Measurements from ENCODE around the gene HTR6.

HTR6 gene

DNA sequence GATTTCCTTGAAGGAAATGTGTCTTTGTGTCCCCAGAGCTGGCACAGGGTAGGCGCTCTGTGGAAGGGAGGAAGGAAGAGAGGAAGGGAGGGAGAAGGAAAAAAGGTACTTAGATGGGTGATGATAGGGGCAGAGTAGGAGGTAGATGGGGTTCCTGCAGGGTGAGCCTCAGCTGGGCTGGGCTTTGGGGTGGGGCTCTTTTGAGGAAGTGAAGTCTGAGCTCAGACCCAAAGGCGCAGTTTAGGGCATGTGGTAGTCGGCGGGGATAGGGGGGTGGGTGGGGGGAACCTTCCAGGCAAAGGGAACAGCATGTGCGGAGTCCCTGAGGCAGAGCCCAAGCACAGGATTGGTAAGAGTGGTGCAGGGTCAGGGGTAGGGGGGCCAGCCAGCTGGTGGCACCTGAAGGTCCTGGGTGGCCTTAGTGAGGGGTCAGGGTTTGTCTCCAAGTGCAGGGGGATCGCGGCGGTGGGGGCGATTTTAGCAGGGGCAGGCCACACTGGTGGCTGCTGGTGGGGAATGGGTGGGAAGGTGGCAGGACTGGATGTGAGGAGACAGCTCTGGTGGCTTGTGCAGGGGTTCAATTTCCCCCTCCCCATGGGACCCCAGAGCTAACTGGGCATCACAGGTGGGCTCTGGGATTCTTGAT, 8.4 kb upstream of the HTR6 start:
- Histone ChIP-seq H4K20me1 (no peaks in the 10 kb centered on the region), H3K4me2 (no peak overlapping the region), H3K27ac (no peak overlapping the region), H3K36me3 (no peaks in the 10 kb centered on the region), H3K9me3 (no peaks in the 10 kb centered on the region), H3K4me3 (no peak overlapping the region), H3K9ac (no peak overlapping the region), H3K4me1 (peaks cover 15% of the 10 kb centered on the region), H3K27me3 (no peaks in the 10 kb centered on the region)
- no peak for TF ChIP-seq Cebpa-rat (IDR thresholded peaks at IDR 0.05)

DNA sequence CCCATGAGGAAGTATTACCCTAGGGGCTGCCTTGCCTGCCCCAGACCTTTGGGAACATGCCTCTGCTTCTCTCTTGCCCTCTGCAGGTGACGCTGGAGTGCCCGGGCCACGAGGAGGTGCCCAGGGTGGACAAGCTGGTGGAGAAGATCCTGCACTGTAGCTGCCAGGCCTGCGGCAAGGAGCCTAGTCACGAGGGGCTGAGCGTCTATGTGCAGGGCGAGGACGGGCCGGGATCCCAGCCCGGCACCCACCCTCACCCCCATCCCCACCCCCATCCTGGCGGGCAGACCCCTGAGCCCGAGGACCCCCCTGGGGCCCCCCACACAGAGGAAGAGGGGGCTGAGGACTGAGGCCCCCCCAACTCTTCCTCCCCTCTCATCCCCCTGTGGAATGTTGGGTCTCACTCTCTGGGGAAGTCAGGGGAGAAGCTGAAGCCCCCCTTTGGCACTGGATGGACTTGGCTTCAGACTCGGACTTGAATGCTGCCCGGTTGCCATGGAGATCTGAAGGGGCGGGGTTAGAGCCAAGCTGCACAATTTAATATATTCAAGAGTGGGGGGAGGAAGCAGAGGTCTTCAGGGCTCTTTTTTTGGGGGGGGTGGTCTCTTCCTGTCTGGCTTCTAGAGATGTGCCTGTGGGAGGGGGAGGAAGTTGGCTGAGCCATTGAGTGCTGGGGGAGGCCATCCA, 7.8 kb upstream of the HTR6 start:
- Histone ChIP-seq H3K9me3 (no peaks in the 10 kb centered on the region), H3K27me3 (no peaks in the 10 kb centered on the region), H3K4me2 (no peak overlapping the region), H3K9ac (no peak overlapping the region), H3K4me1 (peaks cover 15% of the 10 kb centered on the region), H3K36me3 (no peaks in the 10 kb centered on the region), H3K27ac (no peak overlapping the region), H3K4me3 (no peak overlapping the region), H4K20me1 (no peaks in the 10 kb centered on the region)
- TF ChIP-seq Cebpa-rat (IDR thresholded peaks at IDR 0.05): no peak

DNA sequence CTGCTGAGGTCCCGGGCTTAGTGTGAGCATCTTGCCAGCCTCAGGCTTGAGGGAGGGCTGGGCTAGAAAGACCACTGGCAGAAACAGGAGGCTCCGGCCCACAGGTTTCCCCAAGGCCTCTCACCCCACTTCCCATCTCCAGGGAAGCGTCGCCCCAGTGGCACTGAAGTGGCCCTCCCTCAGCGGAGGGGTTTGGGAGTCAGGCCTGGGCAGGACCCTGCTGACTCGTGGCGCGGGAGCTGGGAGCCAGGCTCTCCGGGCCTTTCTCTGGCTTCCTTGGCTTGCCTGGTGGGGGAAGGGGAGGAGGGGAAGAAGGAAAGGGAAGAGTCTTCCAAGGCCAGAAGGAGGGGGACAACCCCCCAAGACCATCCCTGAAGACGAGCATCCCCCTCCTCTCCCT, 7.2 kb upstream of the HTR6 start:
- no peaks in the 10 kb centered on the region for H3K27me3 ChIP-seq
- no peak overlapping the region for H3K27ac ChIP-seq
- no peaks in the 10 kb centered on the region for H3K36me3 ChIP-seq
- H3K9me3 ChIP-seq: no peaks in the 10 kb centered on the region
- no peaks in the 10 kb centered on the region for H4K20me1 ChIP-seq
- no peak overlapping the region for H3K4me2 ChIP-seq
- no peak overlapping the region for H3K4me3 ChIP-seq
- no peak overlapping the region for H3K9ac ChIP-seq
- TF ChIP-seq Cebpa-rat (IDR thresholded peaks at IDR 0.05): no peak
- peaks cover 15% of the 10 kb centered on the region for H3K4me1 ChIP-seq

DNA sequence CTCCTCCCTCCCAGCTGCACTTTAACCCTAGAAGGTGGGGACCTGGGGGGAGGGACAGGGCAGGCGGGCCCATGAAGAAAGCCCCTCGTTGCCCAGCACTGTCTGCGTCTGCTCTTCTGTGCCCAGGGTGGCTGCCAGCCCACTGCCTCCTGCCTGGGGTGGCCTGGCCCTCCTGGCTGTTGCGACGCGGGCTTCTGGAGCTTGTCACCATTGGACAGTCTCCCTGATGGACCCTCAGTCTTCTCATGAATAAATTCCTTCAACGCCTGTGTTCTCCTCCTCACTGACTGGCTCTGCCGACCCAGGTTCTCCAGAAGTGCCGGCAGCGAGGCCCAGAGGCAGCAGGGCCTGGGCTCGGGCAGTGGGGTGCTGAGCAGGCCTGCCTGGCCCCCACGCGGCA, 6.5 kb upstream of the HTR6 start:
- no peak for TF ChIP-seq Cebpa-rat (IDR thresholded peaks at IDR 0.05)
- H3K36me3 ChIP-seq: no peaks in the 10 kb centered on the region
- H3K4me1 ChIP-seq: peaks cover 15% of the 10 kb centered on the region
- H3K4me3 ChIP-seq: no peak overlapping the region
- peaks cover 3% of the 10 kb centered on the region; the same call in 1 of the 2 replicates for H3K27me3 ChIP-seq
- no peak overlapping the region for H3K27ac ChIP-seq
- H4K20me1 ChIP-seq: no peaks in the 10 kb centered on the region
- no peaks in the 10 kb centered on the region for H3K9me3 ChIP-seq
- H3K9ac ChIP-seq: no peak overlapping the region
- H3K4me2 ChIP-seq: no peak overlapping the region

DNA sequence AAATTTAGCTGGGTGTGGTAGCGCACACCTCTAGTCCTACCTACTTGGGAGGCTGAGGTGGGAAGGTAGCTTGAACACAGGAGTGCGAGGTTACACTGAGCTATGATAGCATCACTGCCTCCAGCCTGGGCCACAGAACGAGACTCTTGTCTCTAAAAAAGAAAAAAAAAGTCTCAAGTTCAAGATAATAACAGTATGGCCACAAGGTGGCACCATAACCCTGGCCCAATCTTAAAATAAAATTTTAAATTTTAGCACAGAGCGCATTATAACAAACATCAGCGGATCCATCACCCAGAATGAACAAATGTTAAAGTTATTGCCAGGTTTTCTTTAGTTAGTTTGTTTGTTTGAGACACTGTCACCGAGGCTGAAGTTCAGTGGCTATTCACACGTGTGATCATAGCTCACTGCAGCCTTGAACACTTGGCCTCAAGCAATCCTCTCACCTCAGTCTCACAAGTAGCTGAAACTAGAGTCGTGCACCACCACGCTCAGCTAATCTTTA, 2.9 kb upstream of the HTR6 start:
- H3K4me2 ChIP-seq: no peak overlapping the region
- H3K9ac ChIP-seq: no peak overlapping the region
- peaks cover 13% of the 10 kb centered on the region for H3K4me1 ChIP-seq
- TF ChIP-seq Cebpa-rat (IDR thresholded peaks at IDR 0.05): no peak
- peaks cover 34% of the 10 kb centered on the region for H3K27me3 ChIP-seq
- no peak overlapping the region for H3K27ac ChIP-seq
- H3K36me3 ChIP-seq: no peaks in the 10 kb centered on the region
- no peak overlapping the region for H3K4me3 ChIP-seq
- no peaks in the 10 kb centered on the region for H4K20me1 ChIP-seq
- H3K9me3 ChIP-seq: no peaks in the 10 kb centered on the region

DNA sequence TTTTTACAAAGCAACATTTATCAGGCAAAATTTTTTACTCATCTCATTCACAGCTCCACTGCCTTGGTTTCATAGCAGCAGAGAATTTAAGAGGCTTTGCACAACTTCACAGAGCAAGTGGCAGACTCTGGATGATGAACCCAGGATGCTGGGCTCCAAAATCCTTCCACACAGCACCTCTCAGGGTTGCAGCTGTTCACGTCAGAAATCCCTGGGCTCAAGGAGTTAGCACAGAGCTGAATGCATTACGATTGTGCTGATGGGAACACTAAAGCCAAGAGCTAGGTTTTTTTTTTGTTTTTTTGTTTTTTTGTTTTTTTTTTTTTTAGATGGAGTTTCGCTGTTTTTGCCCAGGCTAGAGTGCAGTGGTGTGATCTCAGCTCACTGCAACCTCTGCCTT, 2.4 kb upstream of the HTR6 start:
- Histone ChIP-seq H3K9ac (no peak overlapping the region), H3K36me3 (no peaks in the 10 kb centered on the region), H3K27me3 (peaks cover 37% of the 10 kb centered on the region), H3K4me3 (no peak overlapping the region), H4K20me1 (no peaks in the 10 kb centered on the region), H3K27ac (no peak overlapping the region), H3K9me3 (no peaks in the 10 kb centered on the region), H3K4me1 (peaks cover 13% of the 10 kb centered on the region), H3K4me2 (no peak overlapping the region)
- no peak for TF ChIP-seq Cebpa-rat (IDR thresholded peaks at IDR 0.05)

DNA sequence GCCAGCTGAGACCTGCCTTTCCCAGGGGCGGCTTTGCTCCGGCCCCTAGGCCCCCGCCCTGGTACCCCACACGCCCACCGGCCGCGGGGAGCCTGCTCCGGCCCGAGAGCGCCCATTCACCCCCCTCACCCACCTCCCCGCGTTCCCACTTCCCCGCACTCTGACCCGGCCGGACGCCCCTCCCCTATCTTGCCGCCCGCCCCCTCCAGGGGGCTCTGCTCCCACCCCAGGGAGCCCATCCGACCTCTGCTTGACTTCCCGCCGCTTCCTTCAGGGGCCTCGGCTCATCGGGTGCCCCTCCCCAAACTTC, 466 bp downstream of the HTR6 start:
- peak overlapping the region; percentile 68 for H3K27ac ChIP-seq

DNA sequence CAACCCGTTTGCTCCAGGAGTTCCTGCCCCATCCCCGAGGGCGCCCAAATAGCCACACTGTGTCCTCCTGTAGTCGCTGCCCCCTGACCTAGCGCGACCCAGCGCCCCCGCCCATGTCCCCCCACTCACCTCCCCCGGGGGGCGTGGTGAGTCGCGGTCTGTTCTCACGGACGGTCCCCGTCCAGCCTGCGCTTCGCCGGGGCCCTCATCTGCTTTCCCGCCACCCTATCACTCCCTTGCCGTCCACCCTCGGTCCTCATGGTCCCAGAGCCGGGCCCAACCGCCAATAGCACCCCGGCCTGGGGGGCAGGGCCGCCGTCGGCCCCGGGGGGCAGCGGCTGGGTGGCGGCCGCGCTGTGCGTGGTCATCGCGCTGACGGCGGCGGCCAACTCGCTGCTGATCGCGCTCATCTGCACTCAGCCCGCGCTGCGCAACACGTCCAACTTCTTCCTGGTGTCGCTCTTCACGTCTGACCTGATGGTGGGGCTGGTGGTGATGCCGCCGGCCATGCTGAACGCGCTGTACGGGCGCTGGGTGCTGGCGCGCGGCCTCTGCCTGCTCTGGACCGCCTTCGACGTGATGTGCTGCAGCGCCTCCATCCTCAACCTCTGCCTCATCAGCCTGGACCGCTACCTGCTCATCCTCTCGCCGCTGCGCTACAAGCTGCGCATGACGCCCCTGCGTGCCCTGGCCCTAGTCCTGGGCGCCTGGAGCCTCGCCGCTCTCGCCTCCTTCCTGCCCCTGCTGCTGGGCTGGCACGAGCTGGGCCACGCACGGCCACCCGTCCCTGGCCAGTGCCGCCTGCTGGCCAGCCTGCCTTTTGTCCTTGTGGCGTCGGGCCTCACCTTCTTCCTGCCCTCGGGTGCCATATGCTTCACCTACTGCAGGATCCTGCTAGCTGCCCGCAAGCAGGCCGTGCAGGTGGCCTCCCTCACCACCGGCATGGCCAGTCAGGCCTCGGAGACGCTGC, 1.1 kb downstream of the HTR6 start:
- H3K9ac ChIP-seq: no peak overlapping the region
- peaks cover 7% of the 10 kb centered on the region for H3K4me1 ChIP-seq
- H3K9me3 ChIP-seq: no peaks in the 10 kb centered on the region
- no peaks in the 10 kb centered on the region for H3K36me3 ChIP-seq
- no peak for TF ChIP-seq Cebpa-rat (IDR thresholded peaks at IDR 0.05)
- H4K20me1 ChIP-seq: no peaks in the 10 kb centered on the region
- peak overlapping the region; percentile 79 for H3K4me3 ChIP-seq
- H3K27me3 ChIP-seq: peaks cover 37% of the 10 kb centered on the region
- no peak overlapping the region for H3K27ac ChIP-seq
- H3K4me2 ChIP-seq: peak overlapping the region; percentile 98

More for the DNA sequence above, 466 bp downstream of the HTR6 start:
- Histone ChIP-seq H3K4me1 (peaks cover 7% of the 10 kb centered on the region), H3K36me3 (no peaks in the 10 kb centered on the region), H3K9ac (peak overlapping the region; percentile 79), H3K4me3 (peak overlapping the region; percentile 79), H3K4me2 (peak overlapping the region; percentile 98), H3K27me3 (peaks cover 37% of the 10 kb centered on the region), H3K9me3 (no peaks in the 10 kb centered on the region), H4K20me1 (no peaks in the 10 kb centered on the region)
- TF ChIP-seq Cebpa-rat (IDR thresholded peaks at IDR 0.05): no peak

DNA sequence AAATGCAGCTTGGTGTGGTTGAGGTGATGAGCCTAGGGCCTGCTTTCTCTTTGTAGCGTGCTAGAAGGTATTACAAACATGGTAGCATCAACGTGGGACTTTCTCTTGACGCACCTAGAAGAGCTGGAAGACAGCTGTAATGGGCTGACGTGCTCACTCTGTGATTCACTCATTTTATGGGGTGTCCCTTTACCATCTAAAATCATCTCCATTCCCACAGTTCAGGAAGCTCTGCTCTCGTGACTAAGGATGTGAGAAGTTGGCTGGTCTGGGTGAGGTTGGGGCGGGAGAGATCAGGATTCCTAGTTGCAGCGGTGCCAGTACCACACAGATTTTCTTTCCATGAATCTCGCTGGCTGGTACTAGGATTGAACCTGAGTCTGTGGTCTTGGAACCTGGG, 4.2 kb downstream of the HTR6 start:
- no peak for TF ChIP-seq Cebpa-rat (IDR thresholded peaks at IDR 0.05)
- Histone ChIP-seq H3K27me3 (peaks cover 32% of the 10 kb centered on the region), H3K9me3 (no peaks in the 10 kb centered on the region), H3K4me2 (no peak overlapping the region), H3K4me1 (peaks cover 7% of the 10 kb centered on the region), H3K4me3 (no peak overlapping the region), H3K27ac (no peak overlapping the region), H4K20me1 (no peaks in the 10 kb centered on the region), H3K36me3 (no peaks in the 10 kb centered on the region), H3K9ac (no peak overlapping the region)

DNA sequence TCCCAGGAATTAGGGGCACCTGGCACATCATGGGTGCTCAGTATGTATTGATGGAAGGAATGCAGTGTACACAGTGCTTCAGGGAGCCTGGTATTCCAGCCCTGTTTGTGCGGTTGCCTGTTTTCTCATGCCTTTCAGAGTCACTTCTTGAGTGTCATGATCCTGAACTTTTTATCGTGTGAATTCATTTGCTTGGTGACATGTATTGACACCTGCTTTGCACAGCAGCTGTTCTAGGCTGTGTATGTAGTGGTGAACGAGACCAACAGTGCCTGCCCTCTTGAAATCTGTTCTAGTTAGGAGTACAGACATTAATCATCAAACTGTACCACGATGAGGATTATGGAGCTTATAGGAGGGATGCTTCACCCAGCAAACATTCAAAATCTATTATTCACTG, 6.1 kb downstream of the HTR6 start:
- Histone ChIP-seq H3K36me3 (no peaks in the 10 kb centered on the region), H3K9ac (no peak overlapping the region), H3K27me3 (peaks cover 13% of the 10 kb centered on the region), H3K4me1 (no peaks in the 10 kb centered on the region), H3K9me3 (no peaks in the 10 kb centered on the region), H3K27ac (no peak overlapping the region), H3K4me3 (no peak overlapping the region), H3K4me2 (no peak overlapping the region), H4K20me1 (peaks cover 12% of the 10 kb centered on the region; the same call in 1 of the 2 replicates)
- TF ChIP-seq Cebpa-rat (IDR thresholded peaks at IDR 0.05): no peak
